Stimulated activated CD4-positive, alpha-beta T cell treated with anti-CD3 and anti-CD28 coated beads, Interleukin-2, amount 100 ng/mL, for 48 hours (primary cell): ENCODE measurements around the gene VRTN.
"Not testable (repeated sequence)": the region's sequence is repeated elsewhere in the genome, so short reads cannot be mapped to it uniquely, and the experiment has no call there.

ENCODE experiments used
- DNase-seq, 2 donors: peaks; one replicate each; pipeline ENCODE4 v3.0.0-alpha.2; 2020

VRTN gene, protein sequence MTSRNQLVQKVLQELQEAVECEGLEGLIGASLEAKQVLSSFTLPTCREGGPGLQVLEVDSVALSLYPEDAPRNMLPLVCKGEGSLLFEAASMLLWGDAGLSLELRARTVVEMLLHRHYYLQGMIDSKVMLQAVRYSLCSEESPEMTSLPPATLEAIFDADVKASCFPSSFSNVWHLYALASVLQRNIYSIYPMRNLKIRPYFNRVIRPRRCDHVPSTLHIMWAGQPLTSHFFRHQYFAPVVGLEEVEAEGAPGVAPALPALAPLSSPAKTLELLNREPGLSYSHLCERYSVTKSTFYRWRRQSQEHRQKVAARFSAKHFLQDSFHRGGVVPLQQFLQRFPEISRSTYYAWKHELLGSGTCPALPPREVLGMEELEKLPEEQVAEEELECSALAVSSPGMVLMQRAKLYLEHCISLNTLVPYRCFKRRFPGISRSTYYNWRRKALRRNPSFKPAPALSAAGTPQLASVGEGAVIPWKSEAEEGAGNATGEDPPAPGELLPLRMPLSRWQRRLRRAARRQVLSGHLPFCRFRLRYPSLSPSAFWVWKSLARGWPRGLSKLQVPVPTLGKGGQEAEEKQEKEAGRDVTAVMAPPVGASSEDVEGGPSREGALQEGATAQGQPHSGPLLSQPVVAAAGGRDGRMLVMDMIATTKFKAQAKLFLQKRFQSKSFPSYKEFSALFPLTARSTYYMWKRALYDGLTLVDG

DNA sequence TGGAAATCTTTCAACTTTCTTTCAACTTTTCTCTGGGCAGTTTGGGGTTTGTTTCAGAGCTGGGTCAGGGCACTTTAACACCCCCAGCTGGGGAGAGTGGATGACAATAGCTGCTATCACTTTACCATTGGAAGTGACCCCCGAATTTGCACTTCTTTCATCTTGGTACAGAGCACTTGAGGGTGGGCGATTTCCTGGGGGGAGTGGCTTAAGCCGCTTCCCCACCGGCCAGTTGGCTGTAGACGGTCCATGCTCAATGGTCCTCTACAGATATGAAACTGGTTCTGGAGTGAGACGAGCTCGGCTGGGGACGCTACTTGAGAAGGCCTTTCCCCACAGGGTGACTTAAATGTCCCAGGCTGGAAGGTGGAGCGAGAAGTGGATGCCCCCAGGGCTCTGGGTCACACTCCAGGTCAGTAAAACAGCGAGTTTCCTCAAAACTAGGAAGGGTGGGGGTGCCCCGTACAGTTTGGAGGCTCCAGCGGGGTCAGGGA is at the start of gene VRTN:
Gene VRTN (plus strand): TSS at position 231 of the 494 bp plus-strand sequence. CDS start 8,313 bp downstream, outside the sequence.
- DNase-seq: no peak

DNA sequence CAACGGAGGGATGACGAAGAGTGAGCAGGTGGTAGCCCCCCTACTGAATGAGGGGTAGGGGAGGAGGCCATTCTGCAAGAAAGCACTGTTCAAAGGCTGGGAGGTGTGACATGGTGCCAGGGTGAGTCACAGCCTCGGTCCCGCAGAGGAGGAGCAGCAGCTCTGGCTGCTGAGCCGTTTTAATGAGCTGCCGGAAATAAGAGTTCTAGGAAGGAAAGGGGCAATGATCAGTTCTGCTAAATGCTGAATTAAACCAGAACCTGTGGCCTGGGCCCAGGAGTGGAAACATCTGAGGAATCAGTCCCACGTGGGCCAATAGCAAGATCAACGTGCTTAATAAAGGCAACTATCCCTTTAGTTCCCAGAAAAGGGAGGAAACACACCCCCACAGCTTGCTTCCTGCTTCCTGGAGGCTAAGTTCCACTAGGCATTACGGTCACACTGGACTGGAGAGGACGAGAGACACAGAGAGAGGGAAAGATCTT is 49.2 kb upstream of the VRTN start:
- no peak for DNase-seq

DNA sequence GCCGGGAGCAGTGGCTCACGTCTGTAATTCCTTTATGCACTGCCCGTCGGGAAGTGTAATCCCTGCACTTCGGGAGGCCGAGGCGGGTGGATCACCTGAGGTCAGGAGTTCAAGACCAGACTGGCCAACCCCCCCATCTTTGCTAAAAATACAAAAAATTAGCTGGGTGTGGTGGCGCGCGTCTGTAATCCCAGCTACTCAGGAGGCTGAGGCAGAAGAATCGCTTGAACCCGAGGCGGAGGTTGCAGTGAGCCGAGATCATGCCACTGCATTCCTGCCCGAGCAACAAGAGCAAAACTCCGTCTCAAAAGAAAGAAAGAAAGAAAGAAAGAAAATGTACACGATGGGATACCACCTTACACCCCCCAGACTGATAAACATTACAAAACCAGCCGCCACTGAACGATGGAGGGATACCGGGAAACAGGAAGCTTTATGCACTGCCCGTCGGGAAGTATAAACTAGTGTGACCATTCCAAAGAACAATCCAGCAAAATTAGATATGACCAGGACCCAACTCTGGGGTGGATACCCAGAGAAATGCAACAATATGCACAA is 46.6 kb upstream of the VRTN start:
- no peak for DNase-seq

DNA sequence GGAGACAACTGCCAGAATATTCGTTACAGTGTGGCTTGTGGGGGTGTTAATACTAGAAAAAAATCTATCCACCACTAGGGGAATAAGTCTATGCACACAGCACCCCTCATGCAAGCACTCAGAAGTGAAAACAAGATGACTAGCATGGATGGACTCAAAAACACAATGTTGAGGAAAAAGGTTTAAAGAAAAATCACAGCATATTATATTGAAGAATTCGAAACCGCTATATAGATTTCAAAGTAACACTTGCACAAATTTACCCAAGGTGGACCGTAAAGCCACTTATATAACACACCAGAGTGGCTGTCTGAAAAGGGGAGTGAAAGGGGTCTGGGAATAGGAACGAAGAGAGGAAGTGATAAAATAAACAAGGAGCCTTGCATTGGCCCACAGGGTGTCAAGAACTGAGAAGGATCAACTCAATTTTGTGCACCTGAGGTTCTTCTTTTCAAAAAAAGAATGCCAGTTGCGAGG is 46.1 kb upstream of the VRTN start:
- peak; percentile 3 to 8 for DNase-seq

DNA sequence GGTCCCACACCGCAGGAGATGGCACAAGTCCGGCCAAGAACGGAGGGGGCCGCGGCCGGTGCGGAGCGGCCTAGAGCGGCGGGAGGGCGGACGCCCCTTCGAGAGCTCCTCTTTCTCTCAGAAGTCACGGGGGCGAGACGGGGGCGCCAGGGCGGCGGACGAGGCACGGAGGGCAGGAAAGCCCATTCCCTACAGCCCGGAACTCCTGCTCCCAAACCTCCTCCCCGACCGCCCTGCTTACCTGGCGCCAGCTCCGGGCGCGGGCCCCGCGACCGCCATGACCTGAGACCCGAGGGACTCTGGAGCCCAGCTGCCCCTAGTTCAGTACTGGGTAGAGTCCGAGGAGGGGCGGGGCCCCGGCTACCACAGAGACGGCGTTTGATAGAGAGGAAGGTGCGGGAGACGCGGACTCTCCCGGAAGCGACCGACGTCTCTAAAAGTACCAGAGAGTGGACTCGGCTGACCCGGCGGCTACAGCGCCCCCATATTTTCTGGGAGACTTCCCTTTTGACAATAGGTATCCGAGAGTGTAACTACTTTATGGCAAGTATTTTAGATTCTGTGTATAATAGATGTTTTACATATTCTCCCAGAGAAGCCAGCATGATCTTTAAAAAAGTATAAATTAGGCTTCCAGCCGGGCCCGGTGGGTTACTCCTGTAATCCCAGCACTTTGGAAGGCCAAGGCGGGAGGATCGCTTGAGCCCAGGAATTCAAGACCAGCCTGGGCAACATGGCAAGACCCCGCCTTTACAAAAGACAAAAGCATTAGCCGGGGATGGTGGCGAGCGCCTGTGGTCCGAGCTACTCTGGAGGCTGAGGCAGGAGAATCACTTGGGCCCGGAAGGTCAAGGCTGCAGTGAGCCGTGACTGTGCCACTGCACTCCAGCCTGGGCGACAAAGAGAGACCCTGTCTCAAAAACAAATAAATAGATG is 45.4 kb upstream of the VRTN start, which contains the start of gene ABCD4:
Gene ABCD4 (minus strand): TSS at position 301 of the 936 bp plus-strand sequence. CDS start 22 bp downstream, at position 279.
- peak; percentile 80 to 83 for DNase-seq

DNA sequence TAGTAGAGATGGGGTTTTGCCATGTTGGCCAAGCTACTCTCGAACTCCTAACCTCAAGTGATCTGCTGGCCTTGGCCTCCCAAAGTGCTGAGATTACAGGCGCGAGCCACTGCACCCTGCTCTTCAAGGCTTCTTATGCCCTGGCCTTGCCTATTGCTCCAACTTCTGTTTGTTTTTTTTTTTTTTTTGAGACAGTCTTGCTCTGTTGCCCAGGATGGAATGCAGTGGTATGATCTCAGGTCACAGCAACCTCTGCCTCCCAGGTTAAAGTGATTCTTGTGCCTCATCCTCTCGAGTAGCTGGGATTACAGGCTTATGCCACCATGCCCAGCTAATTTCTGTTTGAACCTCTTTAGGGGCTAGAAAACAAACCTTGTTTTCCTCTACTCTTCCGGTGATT is 39.6 kb upstream of the VRTN start:
- no peak for DNase-seq

DNA sequence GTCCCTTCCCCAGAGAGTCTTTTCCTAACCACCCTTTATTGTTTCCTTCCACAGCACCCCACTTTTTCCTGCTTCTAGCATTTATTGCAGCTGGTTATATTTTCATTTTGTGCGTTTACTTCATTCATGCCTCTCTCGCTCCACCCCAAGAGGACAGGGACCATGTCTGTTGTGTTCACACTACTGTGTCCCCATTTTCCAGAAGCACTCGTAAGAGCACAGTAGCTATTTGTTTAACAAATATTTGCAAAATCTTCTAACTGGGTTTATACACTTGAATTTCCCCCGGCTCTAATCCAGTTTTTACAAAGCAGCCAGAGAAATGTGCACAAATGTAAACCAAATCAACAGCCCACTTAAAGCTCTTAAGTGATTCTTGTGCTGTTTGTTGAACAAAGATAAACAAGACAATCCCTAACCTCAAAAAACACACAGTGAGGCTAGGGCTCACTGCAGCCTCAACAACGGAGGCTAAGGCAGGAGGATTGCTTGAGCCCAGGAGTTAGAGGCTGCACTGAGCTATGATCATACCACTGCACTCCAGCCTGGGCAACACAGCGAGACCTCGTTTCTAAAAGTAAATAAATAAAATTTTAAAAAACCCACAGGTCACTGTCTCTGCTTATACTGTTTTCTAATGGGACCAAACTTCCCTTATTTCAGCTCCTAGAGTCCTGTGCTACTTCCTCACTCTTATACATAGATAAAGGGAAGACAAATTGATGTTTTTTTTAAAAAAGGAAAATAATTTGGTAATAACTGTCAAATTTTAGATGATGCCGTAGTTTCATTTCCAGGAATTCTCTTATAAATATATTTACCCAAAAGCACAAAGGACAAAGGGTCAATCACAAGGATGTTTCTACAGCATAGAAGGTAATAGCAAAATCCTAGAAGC is 38.9 kb upstream of the VRTN start:
- DNase-seq: no peak

DNA sequence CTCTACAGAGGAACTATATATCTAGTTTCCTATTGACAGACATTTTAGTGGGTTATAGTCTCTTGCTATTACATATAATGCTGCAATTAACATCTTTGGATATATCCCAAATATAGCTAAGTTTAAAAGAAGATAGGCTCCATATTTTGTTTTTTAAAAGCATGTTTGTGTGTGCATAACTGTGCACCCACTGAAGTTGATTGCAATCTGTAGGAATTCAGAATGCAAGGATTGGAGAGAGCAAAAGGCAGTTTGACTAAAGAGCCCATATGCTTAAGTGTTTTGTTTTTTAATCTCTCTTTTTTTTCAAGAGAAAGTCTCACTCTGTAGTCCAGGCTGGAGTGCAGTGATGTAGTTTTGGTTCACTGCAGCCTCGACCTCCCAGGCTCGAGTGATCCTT is 36.1 kb upstream of the VRTN start:
- no peak for DNase-seq

DNA sequence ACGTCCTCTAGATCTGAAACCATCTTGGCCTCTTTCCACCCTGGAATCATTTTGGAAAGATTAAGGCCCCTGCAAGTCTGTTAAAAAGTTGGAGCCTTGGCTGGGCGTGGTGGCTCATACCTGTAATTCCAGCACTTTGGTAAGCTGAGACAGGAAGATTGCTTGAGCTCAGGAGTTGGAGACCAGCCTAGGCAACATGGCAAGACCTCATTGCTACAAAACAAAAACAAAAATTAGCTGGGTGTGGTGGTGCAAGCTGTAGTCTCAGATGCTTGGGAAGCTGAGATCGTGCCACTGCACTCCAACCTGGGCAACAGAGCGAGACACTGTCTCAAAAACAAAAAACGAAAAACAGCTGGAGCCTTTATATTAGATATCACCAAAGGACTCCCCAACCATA is 34.7 kb upstream of the VRTN start:
- no peak for DNase-seq

DNA sequence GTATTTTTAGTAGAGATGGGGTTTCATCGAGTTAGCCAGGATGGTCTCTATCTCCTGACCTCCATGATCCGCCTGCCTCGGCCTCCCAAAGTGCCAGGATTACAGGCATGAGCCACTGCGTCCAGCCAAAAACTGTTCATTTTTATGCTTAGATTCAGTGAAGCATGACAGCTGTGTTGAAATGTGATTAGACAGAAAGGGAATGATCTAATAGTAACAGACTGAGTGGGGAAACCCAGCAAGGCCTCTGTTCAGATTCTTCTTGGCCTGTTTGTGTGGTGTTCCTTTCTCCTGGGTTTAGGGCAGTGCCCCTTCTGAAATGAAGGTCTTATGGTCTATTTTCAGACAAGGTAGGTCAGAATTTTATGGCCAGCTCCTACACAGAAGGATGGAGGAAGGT is 33.7 kb upstream of the VRTN start:
- DNase-seq: no peak

DNA sequence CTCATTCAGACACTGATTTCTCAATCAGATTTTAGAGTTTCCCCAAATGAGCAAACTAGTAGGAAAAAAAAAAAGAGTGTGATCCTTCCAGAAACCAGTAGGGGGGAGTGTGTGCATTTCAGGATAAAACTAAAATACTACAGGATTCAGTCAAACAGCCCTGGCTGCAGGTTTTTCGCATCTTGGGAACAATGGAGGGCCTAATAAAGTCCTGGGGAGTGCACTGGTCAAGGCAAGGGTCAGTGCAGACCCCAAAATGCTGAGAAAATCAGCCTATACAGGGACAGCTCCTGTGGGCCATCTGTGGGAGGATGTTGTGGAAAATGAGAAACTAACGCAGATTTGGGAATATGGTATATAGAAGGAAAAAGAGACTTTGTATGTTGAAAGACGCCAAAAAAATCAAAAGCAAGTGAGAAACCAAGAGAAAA is 23.3 kb upstream of the VRTN start:
- DNase-seq: no peak

DNA sequence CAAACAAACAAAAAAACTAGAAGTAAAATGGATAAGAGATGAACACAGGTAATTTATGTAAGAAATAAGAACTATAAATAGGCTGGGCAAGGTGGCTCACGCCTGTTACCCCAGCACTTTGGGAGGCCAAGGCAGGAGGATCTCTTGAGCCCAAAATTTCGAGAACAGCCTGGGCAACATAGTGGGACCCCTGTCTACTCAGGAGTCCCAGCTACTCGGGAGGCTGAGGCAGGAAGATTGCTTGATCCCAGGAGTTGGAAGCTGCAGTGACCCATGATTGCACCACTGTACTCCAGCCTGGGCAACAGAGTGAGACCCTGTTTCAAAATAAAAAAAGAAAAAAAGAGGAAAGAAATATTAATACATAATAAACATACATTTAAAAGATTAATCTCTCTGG is 22.8 kb upstream of the VRTN start:
- no peak for DNase-seq

DNA sequence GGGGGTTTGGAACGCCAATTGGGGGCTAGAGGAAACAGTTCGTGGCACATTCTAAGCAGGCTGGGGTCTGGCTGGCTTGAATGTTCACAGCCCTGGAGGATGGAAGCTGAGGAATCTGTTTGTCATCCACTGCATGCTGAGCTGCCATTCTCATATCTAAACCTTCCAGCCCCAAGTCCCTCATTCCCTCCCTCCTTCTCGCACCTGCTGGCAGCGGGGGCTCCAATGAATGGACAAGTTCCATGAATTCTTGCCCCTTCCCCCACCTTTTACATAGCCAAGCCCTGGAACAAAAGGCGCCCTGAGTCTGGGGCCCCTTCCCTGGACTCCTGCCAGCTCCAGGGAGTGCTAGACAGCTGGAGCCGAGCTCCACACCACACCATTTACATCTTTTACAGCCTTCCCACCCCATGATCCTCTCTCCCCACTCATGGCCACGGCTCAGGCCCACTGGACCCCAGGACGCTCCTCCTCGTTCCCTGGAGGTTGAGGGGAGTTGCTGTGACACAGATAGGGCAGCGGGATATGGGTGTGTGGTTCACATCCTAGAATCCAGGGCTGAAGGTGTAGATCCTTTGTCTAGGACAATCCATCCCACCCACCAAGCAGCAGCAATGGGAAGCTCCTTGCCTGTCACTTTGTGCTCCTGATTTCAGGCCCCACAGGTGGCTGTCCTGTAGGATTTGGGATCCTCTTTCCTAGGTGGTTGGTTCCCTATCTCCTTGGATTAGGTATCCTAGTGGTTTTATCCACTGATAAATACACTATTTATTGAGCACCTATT is 21.7 kb upstream of the VRTN start:
- no peak for DNase-seq

DNA sequence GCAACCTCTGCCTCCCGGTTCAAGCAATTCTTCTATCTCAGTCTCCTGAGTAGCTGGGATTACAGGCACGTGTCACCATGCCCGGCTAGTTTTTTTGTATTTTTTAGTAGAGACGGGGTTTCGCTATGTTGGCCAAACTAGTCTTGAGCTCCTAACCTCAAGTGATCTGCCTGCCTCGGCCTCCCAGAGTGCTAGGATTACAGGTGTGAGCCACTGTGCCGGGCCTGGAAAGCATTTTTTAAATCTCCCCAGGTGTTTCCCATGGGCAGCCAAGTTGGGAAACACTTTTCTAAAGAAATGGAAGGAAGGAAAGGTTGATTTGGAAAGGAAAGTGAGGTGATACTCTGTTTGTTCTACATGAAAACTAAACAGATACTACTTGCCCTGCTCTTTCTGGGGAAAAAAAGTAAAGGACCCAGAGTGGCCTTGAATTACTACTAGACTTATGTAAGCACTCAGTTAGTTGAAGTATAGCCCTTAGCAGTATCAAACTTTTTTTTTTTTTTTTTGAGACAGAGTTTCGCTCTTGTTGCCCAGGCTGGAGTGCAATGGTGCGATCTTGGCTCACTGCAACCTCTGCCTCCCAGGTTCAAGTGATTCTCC is 18.2 kb upstream of the VRTN start:
- not testable (repeated sequence) for DNase-seq

DNA sequence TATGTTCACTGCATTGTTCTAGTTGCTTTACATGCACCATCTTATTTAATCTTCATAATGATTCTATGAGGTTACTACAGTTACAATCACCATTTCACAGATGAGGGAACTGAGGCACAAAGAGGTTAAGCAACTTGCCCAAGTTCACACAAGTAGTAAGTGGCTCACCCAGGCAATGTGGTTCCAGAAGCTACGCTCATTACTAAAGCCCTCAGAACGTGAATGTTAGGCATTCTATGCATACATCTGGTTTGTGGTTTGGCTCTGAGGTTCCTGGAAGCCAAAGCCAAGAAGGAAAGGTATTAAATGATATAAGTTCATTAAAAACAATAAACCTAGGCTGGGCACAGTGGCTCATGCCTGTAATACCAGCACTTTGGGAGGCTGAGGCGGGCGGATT is 14.4 kb upstream of the VRTN start:
- DNase-seq: no peak

DNA sequence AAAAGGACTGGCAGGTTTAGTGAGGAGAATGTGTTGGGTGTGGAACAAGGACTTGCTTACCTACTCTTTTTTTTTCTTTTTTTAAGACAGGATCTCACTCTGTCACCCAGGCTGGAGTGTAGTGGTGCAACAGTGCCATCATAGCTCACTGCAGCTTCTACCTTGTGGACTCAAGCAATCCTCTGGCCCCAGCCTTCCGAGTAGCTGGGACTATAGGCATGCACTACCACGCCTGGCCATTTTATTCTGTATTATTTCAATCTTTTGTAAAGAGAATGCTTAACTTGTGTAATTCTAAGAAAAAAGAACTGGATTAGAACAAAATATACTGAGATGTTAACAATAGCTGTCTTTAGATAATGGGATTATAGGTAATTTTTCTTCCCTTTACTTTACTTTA is 1.9 kb upstream of the VRTN start:
- DNase-seq: no peak

DNA sequence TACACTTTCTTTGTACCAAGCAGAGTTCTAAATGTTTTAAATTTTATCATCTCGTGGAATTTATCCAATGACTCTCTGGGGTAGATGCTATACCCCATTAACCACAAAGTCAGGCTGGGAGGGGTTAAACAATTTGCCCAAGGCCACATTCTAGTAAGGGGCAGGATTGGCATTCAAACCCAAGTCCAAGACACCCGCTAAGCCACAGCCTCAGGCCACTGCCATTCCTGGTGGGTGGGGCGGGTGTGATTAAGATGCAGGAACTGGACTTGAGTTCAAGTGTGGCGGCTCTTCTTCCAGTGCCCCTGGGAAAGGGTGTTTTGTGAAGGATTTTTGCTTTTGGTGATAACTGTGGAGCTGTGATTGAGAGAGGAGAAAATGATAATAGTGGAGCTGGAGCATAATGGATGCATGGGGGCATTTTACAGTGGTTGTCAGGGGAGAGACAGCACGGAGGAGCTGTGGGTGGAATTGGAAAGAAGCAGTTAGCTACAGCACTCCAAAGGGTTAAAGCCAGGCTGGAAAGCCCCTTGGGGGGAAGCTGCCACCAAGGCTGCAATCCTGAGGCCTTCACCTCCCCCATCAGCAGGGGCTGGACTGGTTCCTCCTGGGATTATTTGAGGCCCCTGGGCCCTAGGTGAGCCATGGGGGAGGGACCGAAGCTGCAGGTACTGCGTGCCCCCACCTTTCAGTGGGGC is 1.0 kb upstream of the VRTN start:
- no peak for DNase-seq

DNA sequence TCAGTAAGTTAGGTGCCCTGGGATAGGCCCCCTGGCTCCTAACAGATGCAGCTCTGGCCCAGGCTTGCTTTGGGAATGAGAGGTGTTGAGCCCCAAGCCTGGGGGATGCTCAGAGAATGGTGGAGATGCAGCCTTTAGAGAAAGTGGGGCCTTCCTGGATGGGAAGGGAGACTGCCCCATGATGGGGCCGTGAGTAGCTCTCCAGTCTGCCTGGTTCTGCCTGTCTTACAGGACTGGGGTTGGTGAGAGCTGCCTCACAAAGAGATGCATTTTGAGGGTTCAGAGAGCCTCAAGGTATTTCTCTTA is 523 bp upstream of the VRTN start:
- no peak for DNase-seq

DNA sequence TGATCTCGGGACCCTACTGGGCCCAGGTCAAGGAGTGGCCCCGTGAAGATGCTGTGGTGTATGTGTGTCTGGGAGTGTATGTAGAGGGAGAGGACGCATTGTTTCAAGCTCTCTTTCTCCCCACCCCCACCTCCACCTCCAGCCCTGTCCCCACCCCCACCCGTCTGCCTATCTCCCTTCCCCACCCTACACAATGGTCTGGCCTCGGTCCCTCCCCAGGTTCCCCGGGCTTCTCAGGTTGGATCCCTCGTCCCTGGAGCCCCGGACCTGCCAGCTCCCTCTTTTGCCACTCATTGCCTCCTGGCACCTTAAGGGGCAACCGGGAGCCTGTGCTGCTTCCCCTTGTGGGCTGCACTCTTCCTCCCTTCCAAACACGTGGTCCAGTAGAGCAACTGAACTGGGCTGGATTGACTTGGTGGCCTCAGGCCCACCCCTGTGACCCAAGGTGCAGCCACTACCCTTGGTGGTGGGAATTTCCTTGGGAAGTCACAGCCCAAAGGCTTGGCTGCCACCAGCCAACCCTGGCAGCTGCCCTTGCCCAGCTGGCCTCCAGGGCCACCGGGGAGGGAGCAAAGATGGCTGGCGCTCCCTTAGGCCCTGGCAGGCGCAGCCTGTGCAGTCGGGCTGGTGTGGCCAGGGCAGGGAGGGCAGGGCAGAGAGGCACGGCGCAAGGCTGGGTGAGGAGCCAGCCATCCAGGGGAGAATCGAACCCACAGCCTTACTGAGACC is 628 bp downstream of the VRTN start:
- no peak for DNase-seq
